IMR-90 (cell line): ENCODE measurements around the gene METTL5. TPM values are rescaled to one million over a fixed set of nuclear protein-coding genes. Genes with fewer than 3 reads are reported as not detected.

Experiments
- ATAC-seq: fragments of 200-7000 bp; cut with Tn5 transposase; 2 replicates; pipeline ENCODE4 v1.9.1; 2020; ENCODE audit warnings: low read depth, mild to moderate bottlenecking, moderate library complexity
- BruUV-seq: library from RNA; stranded (reverse); fragments of 400-500 nt; replicated peaks from 2 replicates; lab custom pipeline; 2021; lab: Mats Ljungman, UMichigan
- CTCF ChIA-PET: fragments of 300-600 bp; formaldehyde crosslinking; extraction: SDS; loops from one replicate; lab custom pipeline; 2021; ENCODE audit warnings: antibody characterized with exemption; lab: Yijun Ruan, JAX
- POLR2A ChIA-PET: fragments of 300-600 bp; sonication (Branson Sonifier 250); formaldehyde crosslinking; loops from one replicate; lab custom pipeline; 2022; ENCODE audit warnings: antibody characterized with exemption; ENCODE audit not compliant: unreplicated experiment; lab: Charles Lee
- DNase-seq: peaks from one replicate; pipeline ENCODE4 v3.0.0; 2013
- H2AFZ ChIP-seq: replicated peaks from 2 replicates; pipeline ENCODE3; 2013; ENCODE audit warnings: low read length, mild to moderate bottlenecking; ENCODE audit not compliant: poor library complexity
- H2AK5ac ChIP-seq: 2 replicates; pipeline ENCODE4 v1.6.1; 2013; ENCODE audit warnings: low read depth, low read length, inconsistent platforms
- H2AK9ac ChIP-seq: replicated peaks from 2 replicates; pipeline ENCODE3; 2013; ENCODE audit warnings: mild to moderate bottlenecking, low read depth, low read length, moderate library complexity; ENCODE audit not compliant: poor library complexity
- H2BK120ac ChIP-seq: 2 replicates; pipeline ENCODE4 v1.6.1; 2013; ENCODE audit warnings: low read depth, low read length, inconsistent platforms
- H2BK15ac ChIP-seq: 3 replicates; pipeline ENCODE4 v1.6.1; 2013; ENCODE audit warnings: low read depth, low read length, inconsistent platforms
- H2BK20ac ChIP-seq: 2 replicates; pipeline ENCODE4 v1.6.1; 2013; ENCODE audit warnings: low read depth, mild to moderate bottlenecking, inconsistent platforms, low read length, moderate library complexity
- H2BK5ac ChIP-seq: 2 replicates; pipeline ENCODE4 v1.6.1; 2013; ENCODE audit warnings: mild to moderate bottlenecking, low read depth, low read length, inconsistent platforms; ENCODE audit not compliant: poor library complexity, severe bottlenecking
- H3K14ac ChIP-seq: replicated peaks from 2 replicates; pipeline ENCODE4 v1.6.1; 2013; ENCODE audit warnings: low read depth, low read length, inconsistent platforms
- H3K18ac ChIP-seq: 2 replicates; pipeline ENCODE4 v1.6.1; 2013; ENCODE audit warnings: low read depth, low read length, control low read depth
- H3K23ac ChIP-seq: 2 replicates; pipeline ENCODE4 v1.6.1; 2013; ENCODE audit warnings: low read depth, low read length, inconsistent platforms
- H3K27ac ChIP-seq: 2 replicates; pipeline ENCODE4 v1.5.1; 2013; ENCODE audit warnings: mild to moderate bottlenecking, control low read depth, low read length; ENCODE audit not compliant: insufficient read depth
- H3K27me3 ChIP-seq: 2 replicates; pipeline ENCODE4 v1.6.1; 2013; ENCODE audit warnings: low read length; ENCODE audit not compliant: control insufficient read depth, insufficient read depth
- H3K36me3 ChIP-seq: 2 replicates; pipeline ENCODE4 v1.6.1; 2013; ENCODE audit warnings: low read length, mixed read lengths; ENCODE audit not compliant: control insufficient read depth, insufficient read depth
- H3K4ac ChIP-seq: 2 replicates; pipeline ENCODE4 v1.6.1; 2013; ENCODE audit warnings: low read depth, low read length, inconsistent platforms
- H3K4me1 ChIP-seq: 2 replicates; pipeline ENCODE4 v1.6.1; 2013; ENCODE audit warnings: low read length, mixed read lengths; ENCODE audit not compliant: control insufficient read depth, insufficient read depth
- H3K4me2 ChIP-seq: 2 replicates; pipeline ENCODE4 v1.6.1; 2013; ENCODE audit warnings: low read depth, mild to moderate bottlenecking, control low read depth, low read length, moderate library complexity
- H3K4me3 ChIP-seq: 2 replicates; pipeline ENCODE4 v1.5.1; 2013; ENCODE audit warnings: low read depth, mild to moderate bottlenecking, control low read depth, low read length, moderate library complexity; ENCODE audit not compliant: insufficient read depth
- H3K56ac ChIP-seq: 2 replicates; pipeline ENCODE4 v1.6.1; 2013; ENCODE audit warnings: low read length, inconsistent platforms; ENCODE audit not compliant: insufficient read depth; ENCODE audit errors: extremely low read depth
- H3K79me1 ChIP-seq, 2 experiments: 2 replicates each; pipeline ENCODE4 v1.6.1; 2013; ENCODE audit warnings: low read length in 2 of 2, inconsistent platforms in 1 of 2, low read depth in 1 of 2
- H3K9ac ChIP-seq: 2 replicates; pipeline ENCODE4 v1.6.1; 2013; ENCODE audit warnings: low read depth, low read length, control low read depth
- H3K9me1 ChIP-seq: 2 replicates; pipeline ENCODE4 v1.6.1; 2013; ENCODE audit warnings: low read length, inconsistent platforms; ENCODE audit not compliant: insufficient read depth
- H3K9me3 ChIP-seq: 2 replicates; pipeline ENCODE4 v1.6.1; 2013; ENCODE audit warnings: low read length; ENCODE audit not compliant: control insufficient read depth, insufficient read depth
- H4K20me1 ChIP-seq: 2 replicates; pipeline ENCODE4 v1.6.1; 2013; ENCODE audit warnings: low read length, inconsistent platforms; ENCODE audit not compliant: insufficient read depth
- H4K5ac ChIP-seq: 2 replicates; pipeline ENCODE4 v1.6.1; 2013; ENCODE audit warnings: mild to moderate bottlenecking, low read depth, low read length, control low read depth
- H4K8ac ChIP-seq, 2 experiments: 2 replicates each; pipeline ENCODE4 v1.6.1; 2013; ENCODE audit warnings: low read depth in 2 of 2, low read length in 2 of 2, control low read depth in 1 of 2, inconsistent platforms in 1 of 2
- H4K91ac ChIP-seq: 2 replicates; pipeline ENCODE4 v1.6.1; 2013; ENCODE audit warnings: low read depth, low read length, inconsistent platforms; ENCODE audit not compliant: insufficient read depth
- BHLHE40 ChIP-seq: fragments of 150-350 bp; IDR thresholded peaks from 2 replicates; pipeline ENCODE4 v1.6.1; 2016; ENCODE audit warnings: mild to moderate bottlenecking, low read depth, low read length
- CHD1 ChIP-seq: IDR thresholded peaks from 2 replicates; pipeline ENCODE4 v1.6.1; 2012; ENCODE audit warnings: low read depth, low read length, improper control_type of control experiment
- FOS ChIP-seq: fragments of 150-350 bp; IDR thresholded peaks from 2 replicates; pipeline ENCODE4 v1.6.1; 2016; ENCODE audit warnings: low read depth, low read length
- MAZ ChIP-seq: IDR thresholded peaks from 2 replicates; pipeline ENCODE4 v1.6.1; 2012; ENCODE audit warnings: low read depth, mild to moderate bottlenecking, low read length, improper control_type of control experiment, moderate library complexity, borderline replicate concordance
- MXI1 ChIP-seq: IDR thresholded peaks from 2 replicates; pipeline ENCODE4 v1.6.1; 2012; ENCODE audit warnings: low read depth, mild to moderate bottlenecking, low read length, moderate library complexity, borderline replicate concordance
- NFE2L2 ChIP-seq: fragments of 150-350 bp; IDR thresholded peaks from 2 replicates; pipeline ENCODE4 v1.6.1; 2016; ENCODE audit warnings: low read depth, mild to moderate bottlenecking, low read length
- POLR2A ChIP-seq: IDR thresholded peaks from 2 replicates; pipeline ENCODE4 v1.6.1; 2012; ENCODE audit warnings: mild to moderate bottlenecking, low read depth, low read length
- RCOR1 ChIP-seq: IDR thresholded peaks from 2 replicates; pipeline ENCODE4 v1.6.1; 2012; ENCODE audit warnings: mild to moderate bottlenecking, low read length, improper control_type of control experiment; ENCODE audit not compliant: insufficient replicate concordance
- WGBS, 2 experiments: methylation state at CpG; one replicate each; pipeline versions ENCODE4 v1.1.5 to v1.1.7; 2013; ENCODE audit warnings: missing lambda C conversion rate in 2 of 2; ENCODE audit not compliant: insufficient read length in 1 of 2; ENCODE audit errors: extremely low coverage in 2 of 2; 5-methylcytosine and 5-hydroxymethylcytosine counted together
- dilution Hi-C: fragments of 300-500 bp; cut with HindIII; formaldehyde crosslinking; loops from one replicate; pipeline ENCODE4 v1.14.3; 2018; ENCODE audit warnings: low sequenced_read_pairs; ENCODE audit not compliant: unreplicated experiment
- in situ Hi-C: fragments of 300-500 bp; cut with MboI; formaldehyde crosslinking; loops from 3 replicates; pipeline ENCODE4 v1.14.3; 2019; ENCODE audit warnings: low sequenced_read_pairs, inconsistent platforms, mixed read lengths
- intact Hi-C: fragments of 100-400 bp; cut with micrococcal nuclease; formaldehyde crosslinking; loops from 2 replicates; pipeline ENCODE4 v1.10.0; 2022
- polyA plus RNA-seq, 3 experiments: library from polyadenylated mRNA; depleted of rRNA; stranded (reverse); fragments of >200 nt; gene quantifications; 2 replicates each; pipeline ENCODE4 v1.2.3, GENCODE V29; 2012; ENCODE audit warnings: low replicate concordance in 1 of 3
- total RNA-seq: library from RNA; depleted of rRNA; stranded (reverse); fragments of >200 nt; gene quantifications from 2 replicates; pipeline ENCODE4 v1.2.3, GENCODE V29; 2012

Gene METTL5
- total and polyA plus RNA-seq, 2 of the 4 experiments (the other 2 are of a cell fraction): 38.3 to 49.8 TPM

- Histone ChIP-seq H2AK9ac (no peak overlapping the region), H3K79me1 (no peaks in the 10 kb centered on the region), H4K20me1 (no peaks in the 10 kb centered on the region), H4K8ac (no peak overlapping the region), H3K4ac (no peak overlapping the region), H3K4me1 (peaks cover 5% of the 10 kb centered on the region; the same call in 1 of the 2 replicates), H3K27me3 (peaks cover 10% of the 10 kb centered on the region), H2AK5ac (no peak overlapping the region), H2BK15ac (no peak overlapping the region), H3K14ac (no peak overlapping the region), H3K4me2 (no peak overlapping the region), H4K5ac (no peak overlapping the region), H4K91ac (no peak overlapping the region), H3K36me3 (no peaks in the 10 kb centered on the region), H3K9me3 (peaks cover 2% of the 10 kb centered on the region; the same call in 1 of the 2 replicates), H3K4me3 (no peak overlapping the region), H2BK5ac (no peak overlapping the region), H3K9me1 (no peaks in the 10 kb centered on the region), H3K56ac (no peak overlapping the region), H3K27ac (no peak overlapping the region), H2BK120ac (no peak overlapping the region), H3K9ac (no peak overlapping the region), H2AFZ (no peak overlapping the region), H2BK20ac (no peak overlapping the region), H3K23ac (no peak overlapping the region), H3K18ac (no peak overlapping the region)
- WGBS, 2 experiments: no CpG with 5 or more reads among the region's 2 CpGs
- in situ Hi-C loops (no loop called here), intact Hi-C loops (no loop called here), dilution Hi-C loops (no loop called here)
- ChIA-PET CTCF (no interaction called here), POLR2A (no interaction called here)
- DNase-seq (no peak), ATAC-seq (no peak)
- TF ChIP-seq MXI1 (no peak), NFE2L2 (no peak), FOS (no peak), RCOR1 (no peak), BHLHE40 (no peak), POLR2A (no peak), CHD1 (no peak), MAZ (no peak)
- BruUV-seq: no TSS peak
Observed at GRCh38 chr2:169771612-169772011, 53.1 kb downstream of the METTL5 start.
